A673 (cell line): Measurements from ENCODE around the gene FBXL17. TPM values are rescaled to one million over a fixed set of nuclear protein-coding genes. Genes with fewer than 3 reads are reported as not detected.

Experiments
- BruUV-seq: library from RNA; stranded (reverse); fragments of 400-500 nt; replicated peaks from 2 replicates; lab custom pipeline; 2021; lab: Mats Ljungman, UMichigan
- CTCF ChIA-PET: fragments of 300-600 bp; sonication (Branson Sonifier 250); formaldehyde crosslinking; loops from one replicate; lab custom pipeline; 2022; ENCODE audit warnings: antibody characterized with exemption; lab: Charles Lee
- POLR2A ChIA-PET: fragments of 300-600 bp; sonication (Branson Sonifier 250); formaldehyde crosslinking; loops from one replicate; lab custom pipeline; 2022; ENCODE audit warnings: antibody characterized with exemption; ENCODE audit not compliant: low non-redundant PET; lab: Charles Lee
- DNase-seq: peaks from one replicate; pipeline ENCODE4 v3.0.0-alpha.2; 2015; ENCODE audit warnings: low spot score
- H3K27ac ChIP-seq: fragments of 200-600 bp; sonication (generic); 2 replicates; pipeline ENCODE4 v1.5.1; 2016; ENCODE audit warnings: mixed run types, low read depth, mild to moderate bottlenecking, mixed read lengths, antibody characterized with exemption, low read length; ENCODE audit not compliant: poor library complexity, severe bottlenecking
- H3K27me3 ChIP-seq: fragments of 200-600 bp; sonication (generic); replicated peaks from 2 replicates; pipeline ENCODE4 v1.6.1; 2017; ENCODE audit warnings: mixed run types, low read depth, mild to moderate bottlenecking, mixed read lengths, antibody characterized with exemption, low read length; ENCODE audit not compliant: insufficient read depth, poor library complexity
- H3K36me3 ChIP-seq: fragments of 200-600 bp; sonication (generic); 2 replicates; pipeline ENCODE4 v1.6.1; 2016; ENCODE audit warnings: mixed run types, mild to moderate bottlenecking, mixed read lengths, antibody characterized with exemption, low read length; ENCODE audit not compliant: insufficient read depth, poor library complexity, severe bottlenecking
- H3K4me1 ChIP-seq: fragments of 200-600 bp; sonication (generic); 2 replicates; pipeline ENCODE4 v1.6.1; 2017; ENCODE audit warnings: mixed run types, mild to moderate bottlenecking, mixed read lengths, antibody characterized with exemption, low read length; ENCODE audit not compliant: insufficient read depth, poor library complexity, severe bottlenecking
- H3K4me3 ChIP-seq: fragments of 200-600 bp; sonication (generic); 2 replicates; pipeline ENCODE4 v1.5.1; 2016; ENCODE audit warnings: low read depth, mixed run types, mild to moderate bottlenecking, mixed read lengths, low read length; ENCODE audit not compliant: poor library complexity, severe bottlenecking
- H3K9me3 ChIP-seq: fragments of 200-600 bp; sonication (generic); 2 replicates; pipeline ENCODE4 v1.6.1; 2016; ENCODE audit warnings: mixed run types, low read depth, mild to moderate bottlenecking, mixed read lengths, antibody characterized with exemption, low read length; ENCODE audit not compliant: poor library complexity, severe bottlenecking
- EZH2 ChIP-seq: fragments of 200-600 bp; sonication (generic); IDR thresholded peaks from 2 replicates; pipeline ENCODE4 v1.6.1; 2017; ENCODE audit warnings: borderline replicate concordance, low read depth, mild to moderate bottlenecking, mixed read lengths, antibody characterized with exemption, low read length; ENCODE audit not compliant: poor library complexity, severe bottlenecking
- intact Hi-C: fragments of 100-400 bp; cut with micrococcal nuclease; formaldehyde crosslinking; loops from one replicate; pipeline ENCODE4 v1.10.0; 2022; ENCODE audit not compliant: unreplicated experiment
- total RNA-seq: library from RNA; stranded (reverse); gene quantifications from 2 replicates; pipeline ENCODE4 v1.2.3, GENCODE V29; 2021
- TF ChIP-seq, protein P1 (sequence below): fragments of 300-800, 200-600 bp; sonication (generic); conservative IDR thresholded peaks from 2 replicates; pipeline ENCODE4 v1.5.1; 2017; ENCODE audit warnings: low read depth, mild to moderate bottlenecking, antibody characterized with exemption, low read length, moderate library complexity, mixed read lengths

The FBXL17 gene
- total RNA-seq, 1 experiment from 2014 or later = 5.7 TPM

DNA sequence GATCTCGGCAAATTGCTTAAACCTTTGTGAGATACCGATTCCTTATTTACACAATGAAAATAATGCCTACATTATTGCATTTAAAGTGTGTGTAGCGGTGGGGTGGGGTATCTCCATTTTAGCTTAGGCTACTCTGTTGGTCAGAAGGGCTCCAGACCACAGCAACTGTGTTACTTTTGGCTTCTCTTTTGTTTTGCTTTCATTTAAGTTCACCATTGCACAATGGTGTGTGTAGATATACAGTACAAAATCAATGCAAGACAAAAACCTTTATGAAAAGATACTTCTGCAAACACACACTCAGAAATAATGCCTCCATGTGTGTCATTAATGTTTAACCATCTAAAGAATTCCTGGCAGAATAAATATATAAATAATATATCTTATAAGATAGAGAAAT lies 279.4 kb downstream of the FBXL17 start:
- Histone ChIP-seq H3K4me1 (no peaks in the 10 kb centered on the region), H3K9me3 (no peaks in the 10 kb centered on the region), H3K36me3 (no peaks in the 10 kb centered on the region), H3K27me3 (no peaks in the 10 kb centered on the region), H3K27ac (no peak overlapping the region), H3K4me3 (no peak overlapping the region)
- no peak for DNase-seq
- intact Hi-C loops = no loop called here
- CTCF ChIA-PET = no interaction called here
- BruUV-seq = no TSS peak
- TF ChIP-seq, protein P1, sequence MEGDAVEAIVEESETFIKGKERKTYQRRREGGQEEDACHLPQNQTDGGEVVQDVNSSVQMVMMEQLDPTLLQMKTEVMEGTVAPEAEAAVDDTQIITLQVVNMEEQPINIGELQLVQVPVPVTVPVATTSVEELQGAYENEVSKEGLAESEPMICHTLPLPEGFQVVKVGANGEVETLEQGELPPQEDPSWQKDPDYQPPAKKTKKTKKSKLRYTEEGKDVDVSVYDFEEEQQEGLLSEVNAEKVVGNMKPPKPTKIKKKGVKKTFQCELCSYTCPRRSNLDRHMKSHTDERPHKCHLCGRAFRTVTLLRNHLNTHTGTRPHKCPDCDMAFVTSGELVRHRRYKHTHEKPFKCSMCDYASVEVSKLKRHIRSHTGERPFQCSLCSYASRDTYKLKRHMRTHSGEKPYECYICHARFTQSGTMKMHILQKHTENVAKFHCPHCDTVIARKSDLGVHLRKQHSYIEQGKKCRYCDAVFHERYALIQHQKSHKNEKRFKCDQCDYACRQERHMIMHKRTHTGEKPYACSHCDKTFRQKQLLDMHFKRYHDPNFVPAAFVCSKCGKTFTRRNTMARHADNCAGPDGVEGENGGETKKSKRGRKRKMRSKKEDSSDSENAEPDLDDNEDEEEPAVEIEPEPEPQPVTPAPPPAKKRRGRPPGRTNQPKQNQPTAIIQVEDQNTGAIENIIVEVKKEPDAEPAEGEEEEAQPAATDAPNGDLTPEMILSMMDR = no peak
- TF ChIP-seq EZH2 = no peak
- POLR2A ChIA-PET = no interaction called here

GRCh38 chr5:108101821-108102220 lies 280.1 kb downstream of the FBXL17 start:
- no peaks in the 10 kb centered on the region for H3K4me1 ChIP-seq
- no peaks in the 10 kb centered on the region for H3K27me3 ChIP-seq
- no peak overlapping the region for H3K27ac ChIP-seq
- ChIA-PET CTCF (no interaction called here), POLR2A (no interaction called here)
- no peaks in the 10 kb centered on the region for H3K36me3 ChIP-seq
- intact Hi-C loops = no loop called here
- H3K4me3 ChIP-seq = no peak overlapping the region
- TF ChIP-seq EZH2 = no peak
- TF ChIP-seq, protein P1 = no peak
- BruUV-seq = no TSS peak
- H3K9me3 ChIP-seq = no peaks in the 10 kb centered on the region
- no peak for DNase-seq

DNA sequence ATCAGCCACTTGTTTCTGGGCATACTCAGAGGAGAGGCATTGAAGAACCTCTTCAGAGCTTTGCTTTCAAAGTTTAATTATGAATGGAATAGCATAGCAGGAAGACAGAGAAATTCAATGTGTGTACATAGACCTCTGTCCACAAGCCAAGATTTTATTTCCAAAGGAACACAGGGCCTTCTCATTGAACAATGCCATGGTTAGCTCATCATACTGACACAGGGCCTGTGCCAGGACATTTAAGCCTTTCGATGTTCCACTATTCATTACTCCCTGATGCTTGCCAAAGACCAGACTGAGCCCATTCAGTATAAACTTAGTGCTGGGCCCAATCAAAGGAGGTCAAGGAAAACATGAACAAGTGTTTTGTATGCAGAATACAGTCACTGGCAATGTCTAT lies 280.8 kb downstream of the FBXL17 start:
- Histone ChIP-seq H3K4me3 (no peak overlapping the region), H3K27ac (no peak overlapping the region), H3K9me3 (no peaks in the 10 kb centered on the region), H3K27me3 (no peaks in the 10 kb centered on the region), H3K36me3 (no peaks in the 10 kb centered on the region), H3K4me1 (no peaks in the 10 kb centered on the region)
- ChIA-PET POLR2A (no interaction called here), CTCF (no interaction called here)
- TF ChIP-seq, protein P1 = no peak
- no peak for TF ChIP-seq EZH2
- intact Hi-C loops = no loop called here
- no TSS peak for BruUV-seq
- no peak for DNase-seq
